ENCODE results near the gene MRAS.

The MRAS gene

DNA sequence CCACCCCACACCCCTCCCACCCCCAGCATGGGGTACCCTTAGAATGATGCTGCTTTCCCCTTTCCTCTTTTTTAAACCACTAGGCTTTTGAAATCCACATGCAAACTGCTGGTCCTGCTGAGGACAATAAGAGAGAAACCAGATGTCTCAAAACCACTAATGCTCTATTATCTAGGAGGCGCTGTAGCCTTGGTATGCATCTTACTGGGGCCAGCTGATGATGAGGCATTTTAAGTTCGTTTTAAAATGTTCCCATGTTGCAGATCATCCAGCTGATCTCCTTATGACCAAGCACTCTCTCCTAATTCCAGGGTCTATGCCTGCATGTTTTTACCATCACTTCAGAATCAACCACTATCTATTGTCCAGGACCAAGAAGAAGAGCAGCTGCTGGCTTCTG is 20.0 kb upstream of the MRAS start:
- Histone ChIP-seq H3K4me3 (ENCODE audit: low read length) (no peak overlapping the region), H3K4me1 (ENCODE audit: control insufficient read depth, insufficient read depth, low read length) (no peaks in the 10 kb centered on the region), H3K36me3 (ENCODE audit: control insufficient read depth, insufficient read depth, low read length) (no peaks in the 10 kb centered on the region), H3K9ac (ENCODE audit: low read length) (no peak overlapping the region), H3K27ac (ENCODE audit: low read depth, low read length) (no peak overlapping the region), H3K27me3 (ENCODE audit: control insufficient read depth, insufficient read depth, low read length) (no peaks in the 10 kb centered on the region)

DNA sequence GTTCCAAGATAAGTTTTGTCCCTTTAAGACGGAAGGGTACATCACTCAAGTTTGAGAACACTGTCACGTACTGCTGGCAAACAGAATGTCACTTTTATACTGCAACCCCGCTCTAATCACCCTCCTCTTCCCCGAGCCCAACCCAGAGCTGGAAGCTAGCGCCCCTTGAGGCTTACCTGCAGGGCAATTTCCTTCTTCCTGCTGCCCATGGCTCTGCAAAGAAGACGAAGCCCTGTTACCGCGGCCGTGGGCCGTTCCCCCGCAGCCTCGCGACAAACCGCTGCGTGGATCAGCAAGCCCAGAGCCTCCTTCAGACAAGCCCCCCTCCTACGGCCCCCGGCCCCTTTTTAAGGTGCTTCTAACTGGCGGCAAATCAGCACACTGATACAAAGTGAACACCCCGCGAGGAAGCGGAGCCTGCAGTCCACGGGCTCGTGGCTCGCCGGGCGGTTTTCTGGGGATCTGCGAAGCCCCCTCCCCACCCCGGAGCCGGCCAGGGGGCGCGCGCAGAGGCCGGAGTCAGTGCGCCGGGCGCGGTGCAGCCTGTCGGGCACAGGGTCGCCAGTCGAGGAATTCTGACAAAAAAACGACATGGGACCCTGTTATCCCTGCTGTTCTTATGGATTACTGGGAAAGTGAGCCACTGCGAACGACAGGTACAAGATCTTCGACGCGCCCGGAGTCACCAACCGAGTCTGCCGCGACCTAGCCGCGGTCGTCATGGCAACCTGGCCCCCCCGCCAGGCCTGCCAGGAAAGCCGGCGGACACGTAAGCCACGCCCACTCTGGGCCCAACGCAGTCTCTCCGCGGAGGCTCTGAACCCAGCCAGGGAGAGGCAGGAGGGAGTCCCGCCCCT is 19.0 kb upstream of the MRAS start, which contains the start of gene NME9:
Gene NME9, minus strand, starts transcription at position 725 of the 857 bp plus-strand sequence. Its CDS starts 516 bp downstream, at position 209.
- H3K4me1 ChIP-seq (ENCODE audit: control insufficient read depth, insufficient read depth, low read length) = no peaks in the 10 kb centered on the region
- peak within 1 kb of the TSS; percentile 37 for H3K27ac ChIP-seq (ENCODE audit: low read depth, low read length)
- H3K9ac ChIP-seq (ENCODE audit: low read length) = peak within 1 kb of the TSS; percentile 17
- H3K4me3 ChIP-seq (ENCODE audit: low read length) = peak within 1 kb of the TSS; percentile 87
- H3K27me3 ChIP-seq (ENCODE audit: control insufficient read depth, insufficient read depth, low read length) = no peaks in the 10 kb centered on the region
- H3K36me3 ChIP-seq (ENCODE audit: control insufficient read depth, insufficient read depth, low read length) = no peaks in the 10 kb centered on the region

DNA sequence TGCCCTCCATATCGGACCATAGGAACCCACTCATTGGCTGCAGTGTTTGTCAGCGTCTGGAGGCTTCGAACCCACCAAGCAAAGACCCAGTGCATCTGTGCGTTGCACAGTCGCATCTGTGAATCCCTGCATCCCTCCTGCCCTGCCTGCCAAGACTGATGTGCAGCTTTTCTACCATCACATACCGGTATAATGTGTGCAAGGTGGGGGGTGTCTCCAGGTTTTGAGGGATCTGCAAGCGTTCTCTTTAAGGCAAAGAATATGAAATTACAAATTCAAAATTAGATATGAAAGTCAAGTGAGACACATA is 18.4 kb upstream of the MRAS start:
- no peak overlapping the region for H3K9ac ChIP-seq (ENCODE audit: low read length)
- peak overlapping the region; percentile 87 for H3K4me3 ChIP-seq (ENCODE audit: low read length)
- no peaks in the 10 kb centered on the region for H3K36me3 ChIP-seq (ENCODE audit: control insufficient read depth, insufficient read depth, low read length)
- no peak overlapping the region for H3K27ac ChIP-seq (ENCODE audit: low read depth, low read length)
- no peaks in the 10 kb centered on the region for H3K4me1 ChIP-seq (ENCODE audit: control insufficient read depth, insufficient read depth, low read length)
- no peaks in the 10 kb centered on the region for H3K27me3 ChIP-seq (ENCODE audit: control insufficient read depth, insufficient read depth, low read length)

DNA sequence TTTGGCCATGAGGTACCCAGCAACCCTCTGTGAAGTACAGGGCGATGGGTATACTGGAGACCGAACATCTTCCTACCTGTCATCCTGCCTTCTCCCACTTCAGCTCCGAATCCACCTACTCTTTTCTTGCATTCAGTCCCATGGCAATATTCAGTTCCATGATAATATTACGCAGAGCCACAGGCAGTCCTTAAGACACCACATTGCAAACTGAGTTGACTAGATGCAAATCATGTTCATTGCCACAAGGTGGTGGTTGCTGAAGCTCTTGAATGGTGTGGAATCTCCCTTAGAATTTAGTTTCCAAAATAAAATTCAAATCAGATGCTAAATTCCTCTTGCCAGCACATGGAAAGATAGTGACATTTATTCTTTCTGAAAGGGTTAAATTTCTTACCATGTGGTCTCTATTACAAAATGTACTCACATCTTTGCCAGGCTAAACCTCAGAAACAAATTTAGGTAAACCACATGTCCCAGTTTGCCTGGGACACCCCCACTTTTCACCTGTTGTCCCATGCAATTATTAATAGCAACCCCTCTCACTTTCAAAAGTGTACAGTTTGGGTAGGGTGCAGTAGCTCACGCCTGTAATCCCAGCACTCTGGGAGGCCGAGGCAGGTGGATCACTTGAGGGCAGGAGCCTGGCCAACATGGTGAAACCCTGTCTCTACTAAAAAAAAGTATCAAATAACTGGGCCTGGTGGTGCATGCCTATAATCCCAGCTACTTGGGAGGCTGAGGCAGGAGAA is 17.1 kb upstream of the MRAS start:
- H3K27ac ChIP-seq (ENCODE audit: low read depth, low read length) = no peak overlapping the region
- H3K9ac ChIP-seq (ENCODE audit: low read length) = no peak overlapping the region
- no peaks in the 10 kb centered on the region for H3K4me1 ChIP-seq (ENCODE audit: control insufficient read depth, insufficient read depth, low read length)
- H3K36me3 ChIP-seq (ENCODE audit: control insufficient read depth, insufficient read depth, low read length) = no peaks in the 10 kb centered on the region
- H3K4me3 ChIP-seq (ENCODE audit: low read length) = no peak overlapping the region
- H3K27me3 ChIP-seq (ENCODE audit: control insufficient read depth, insufficient read depth, low read length) = no peaks in the 10 kb centered on the region

DNA sequence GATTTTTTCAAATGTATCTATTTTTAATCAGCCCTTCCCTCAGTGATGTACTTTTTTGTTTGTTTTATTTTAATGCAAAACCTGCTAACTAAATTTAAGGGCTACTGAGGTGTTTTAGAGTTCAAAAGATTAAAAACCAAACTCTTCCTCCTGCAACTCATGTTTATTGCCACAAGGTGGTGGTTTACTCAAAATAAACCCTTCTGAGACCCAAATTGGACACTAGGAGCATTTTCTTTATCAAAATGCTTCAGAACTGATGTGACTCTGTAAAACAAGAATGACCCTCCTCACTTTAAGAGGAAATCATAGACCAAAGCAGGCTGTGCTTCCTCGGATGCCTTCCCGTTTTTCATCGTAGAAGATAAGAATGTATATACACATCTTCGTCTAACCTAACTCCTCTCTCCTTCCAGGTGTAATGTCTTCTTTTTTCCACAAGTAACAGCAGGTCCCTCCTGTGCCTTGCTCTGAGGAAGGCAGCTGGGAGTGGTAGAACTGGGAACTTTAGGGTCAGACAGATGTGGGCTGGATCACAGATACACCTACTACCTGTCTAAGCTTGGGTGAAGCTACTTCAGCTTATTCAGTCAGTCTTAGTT is 15.8 kb upstream of the MRAS start:
- H3K4me1 ChIP-seq (ENCODE audit: control insufficient read depth, insufficient read depth, low read length) = no peaks in the 10 kb centered on the region
- H3K27ac ChIP-seq (ENCODE audit: low read depth, low read length) = no peak overlapping the region
- H3K9ac ChIP-seq (ENCODE audit: low read length) = no peak overlapping the region
- no peaks in the 10 kb centered on the region for H3K27me3 ChIP-seq (ENCODE audit: control insufficient read depth, insufficient read depth, low read length)
- no peak overlapping the region for H3K4me3 ChIP-seq (ENCODE audit: low read length)
- no peaks in the 10 kb centered on the region for H3K36me3 ChIP-seq (ENCODE audit: control insufficient read depth, insufficient read depth, low read length)

DNA sequence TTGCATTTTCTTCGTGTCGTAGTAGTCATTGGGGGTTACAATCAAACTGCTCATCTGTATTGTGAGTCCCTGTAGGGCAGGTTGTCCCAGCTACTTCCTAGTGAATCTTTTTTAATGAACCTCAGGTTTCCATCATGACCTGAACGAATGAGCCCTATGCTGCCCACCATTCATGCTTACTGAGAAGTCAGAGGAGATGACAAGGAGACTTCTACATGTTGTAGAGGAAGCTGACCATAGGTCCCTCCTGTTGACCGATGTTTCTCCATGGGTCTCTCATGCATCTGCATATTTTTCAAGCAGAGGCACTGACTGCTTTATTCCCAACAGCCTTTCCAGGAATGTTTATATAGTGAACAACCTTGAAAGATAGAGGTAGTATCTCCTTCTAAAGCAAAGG is 13.8 kb upstream of the MRAS start:
- no peaks in the 10 kb centered on the region for H3K4me1 ChIP-seq (ENCODE audit: control insufficient read depth, insufficient read depth, low read length)
- no peaks in the 10 kb centered on the region for H3K36me3 ChIP-seq (ENCODE audit: control insufficient read depth, insufficient read depth, low read length)
- H3K4me3 ChIP-seq (ENCODE audit: low read length) = no peak overlapping the region
- H3K27ac ChIP-seq (ENCODE audit: low read depth, low read length) = no peak overlapping the region
- H3K9ac ChIP-seq (ENCODE audit: low read length) = no peak overlapping the region
- H3K27me3 ChIP-seq (ENCODE audit: control insufficient read depth, insufficient read depth, low read length) = no peaks in the 10 kb centered on the region

DNA sequence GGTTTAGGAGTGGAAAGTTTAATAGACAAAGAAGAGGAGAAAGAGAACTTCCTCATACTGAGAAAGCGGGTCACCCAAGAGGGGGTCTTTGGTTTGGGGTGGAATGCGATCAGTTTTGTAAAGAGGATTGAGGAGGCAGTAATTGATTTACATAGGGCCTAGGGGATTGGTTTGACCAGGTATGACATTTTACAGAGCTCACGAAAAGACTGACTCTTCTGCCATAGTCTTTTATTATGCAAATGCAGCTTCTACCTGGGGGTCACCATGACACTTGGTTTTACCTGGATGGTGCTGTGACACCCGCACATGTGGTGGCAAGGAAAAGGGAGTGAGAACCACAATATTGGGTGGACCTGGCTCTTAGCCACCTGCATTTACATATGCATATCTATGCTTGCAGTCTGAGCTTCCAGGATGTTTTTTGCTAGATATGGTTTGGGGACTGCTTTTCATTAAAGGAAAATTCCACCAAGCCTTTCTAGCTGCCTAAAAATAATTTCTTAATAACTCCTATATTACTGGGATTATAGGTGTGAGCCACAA is 11.9 kb upstream of the MRAS start:
- no peaks in the 10 kb centered on the region for H3K27me3 ChIP-seq (ENCODE audit: control insufficient read depth, insufficient read depth, low read length)
- H3K4me1 ChIP-seq (ENCODE audit: control insufficient read depth, insufficient read depth, low read length) = no peaks in the 10 kb centered on the region
- no peak overlapping the region for H3K4me3 ChIP-seq (ENCODE audit: low read length)
- no peaks in the 10 kb centered on the region for H3K36me3 ChIP-seq (ENCODE audit: control insufficient read depth, insufficient read depth, low read length)
- no peak overlapping the region for H3K9ac ChIP-seq (ENCODE audit: low read length)
- no peak overlapping the region for H3K27ac ChIP-seq (ENCODE audit: low read depth, low read length)

DNA sequence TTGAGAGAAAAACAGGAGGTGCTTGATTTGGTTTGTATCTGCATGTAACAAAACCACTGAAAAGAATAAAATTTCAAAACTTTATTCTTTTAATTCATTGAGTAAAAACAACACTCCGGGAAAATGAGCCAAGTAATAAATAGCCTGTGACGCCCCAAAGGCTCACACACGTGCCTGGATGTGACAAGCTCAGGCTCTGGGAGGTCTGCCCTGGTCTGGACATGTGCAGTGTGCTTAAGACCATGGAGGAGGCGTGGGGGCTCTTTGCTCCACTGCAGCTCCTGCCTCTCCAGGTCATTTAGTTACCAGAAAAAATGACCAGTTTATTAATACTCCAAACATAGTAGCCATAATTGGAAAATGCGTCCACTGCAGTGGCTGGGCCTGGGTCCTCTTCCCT is 10.1 kb upstream of the MRAS start:
- no peaks in the 10 kb centered on the region for H3K4me1 ChIP-seq (ENCODE audit: control insufficient read depth, insufficient read depth, low read length)
- no peak overlapping the region for H3K9ac ChIP-seq (ENCODE audit: low read length)
- no peaks in the 10 kb centered on the region for H3K27me3 ChIP-seq (ENCODE audit: control insufficient read depth, insufficient read depth, low read length)
- H3K36me3 ChIP-seq (ENCODE audit: control insufficient read depth, insufficient read depth, low read length) = no peaks in the 10 kb centered on the region
- no peak overlapping the region for H3K27ac ChIP-seq (ENCODE audit: low read depth, low read length)
- H3K4me3 ChIP-seq (ENCODE audit: low read length) = no peak overlapping the region

DNA sequence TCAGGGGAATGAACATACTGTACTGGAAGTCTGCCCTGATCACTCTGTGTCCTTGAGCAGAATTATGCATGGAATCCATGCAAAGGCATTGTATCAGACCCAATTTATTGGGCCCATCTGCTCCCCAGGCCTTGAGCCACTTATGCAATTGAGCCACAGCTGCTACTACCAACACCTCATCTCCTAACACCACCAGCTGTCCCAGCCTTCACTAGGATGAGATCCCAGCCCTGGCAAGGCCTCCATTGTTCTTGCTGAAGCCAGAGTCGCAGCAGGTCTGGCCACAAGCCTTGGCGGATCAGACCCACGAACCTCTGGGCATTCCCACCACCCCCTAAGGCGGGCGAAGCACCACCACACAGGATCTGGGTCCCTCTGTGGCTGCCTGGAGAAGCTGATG is 9.6 kb upstream of the MRAS start:
- H3K9ac ChIP-seq (ENCODE audit: low read length) = no peak overlapping the region
- no peaks in the 10 kb centered on the region for H3K27me3 ChIP-seq (ENCODE audit: control insufficient read depth, insufficient read depth, low read length)
- H3K4me1 ChIP-seq (ENCODE audit: control insufficient read depth, insufficient read depth, low read length) = no peaks in the 10 kb centered on the region
- no peak overlapping the region for H3K4me3 ChIP-seq (ENCODE audit: low read length)
- H3K27ac ChIP-seq (ENCODE audit: low read depth, low read length) = no peak overlapping the region
- no peaks in the 10 kb centered on the region for H3K36me3 ChIP-seq (ENCODE audit: control insufficient read depth, insufficient read depth, low read length)

DNA sequence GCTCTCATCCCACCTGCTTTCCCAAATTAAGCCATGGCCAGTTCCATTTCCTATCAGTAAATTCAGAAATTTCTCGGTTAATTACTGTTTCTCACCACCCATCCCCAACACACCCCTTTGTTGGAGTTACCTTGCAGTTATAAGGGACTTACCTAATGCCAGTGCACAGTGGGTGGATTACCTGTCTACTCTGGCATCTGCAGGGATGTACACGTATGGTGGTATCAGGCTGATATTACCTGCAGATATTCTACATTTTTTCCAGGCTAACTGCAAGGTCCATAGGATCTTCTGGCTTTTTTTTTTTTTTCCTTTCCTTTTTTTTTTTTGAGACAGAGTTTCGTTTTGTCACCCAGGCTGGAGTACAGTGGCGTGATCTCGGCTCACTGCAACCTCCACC is 7.9 kb upstream of the MRAS start:
- H3K27me3 ChIP-seq (ENCODE audit: control insufficient read depth, insufficient read depth, low read length) = no peaks in the 10 kb centered on the region
- H3K27ac ChIP-seq (ENCODE audit: low read depth, low read length) = no peak overlapping the region
- H3K4me1 ChIP-seq (ENCODE audit: control insufficient read depth, insufficient read depth, low read length) = no peaks in the 10 kb centered on the region
- no peak overlapping the region for H3K9ac ChIP-seq (ENCODE audit: low read length)
- no peaks in the 10 kb centered on the region for H3K36me3 ChIP-seq (ENCODE audit: control insufficient read depth, insufficient read depth, low read length)
- no peak overlapping the region for H3K4me3 ChIP-seq (ENCODE audit: low read length)

DNA sequence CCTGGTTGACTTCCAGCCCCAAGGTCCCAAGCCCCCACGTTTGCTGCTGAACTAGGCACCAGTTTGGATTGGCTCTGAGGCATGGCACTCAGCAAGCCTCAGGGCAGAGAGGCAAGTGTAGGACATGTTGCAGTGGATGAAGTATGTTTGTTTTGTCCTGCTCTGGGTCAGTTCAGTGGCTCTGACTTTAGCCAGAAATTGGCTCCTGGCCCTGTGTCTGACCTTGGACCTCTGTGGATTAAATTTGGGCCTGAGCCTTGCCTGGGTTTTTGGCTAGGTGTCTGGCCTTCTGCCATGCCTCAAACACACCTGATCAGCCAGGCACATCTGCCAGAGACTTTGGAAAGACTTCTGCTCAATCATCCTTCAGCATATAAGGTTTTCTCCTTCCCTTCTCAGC is 3.6 kb upstream of the MRAS start:
- no peak overlapping the region for H3K9ac ChIP-seq (ENCODE audit: low read length)
- H3K4me3 ChIP-seq (ENCODE audit: low read length) = no peak overlapping the region
- H3K27me3 ChIP-seq (ENCODE audit: control insufficient read depth, insufficient read depth, low read length) = no peaks in the 10 kb centered on the region
- no peaks in the 10 kb centered on the region for H3K36me3 ChIP-seq (ENCODE audit: control insufficient read depth, insufficient read depth, low read length)
- H3K4me1 ChIP-seq (ENCODE audit: control insufficient read depth, insufficient read depth, low read length) = no peaks in the 10 kb centered on the region
- no peak overlapping the region for H3K27ac ChIP-seq (ENCODE audit: low read depth, low read length)

Measured in rectal smooth muscle tissue (tissue), 1 donor.